ENCODE data around the gene FAM227A.

FAM227A gene

DNA sequence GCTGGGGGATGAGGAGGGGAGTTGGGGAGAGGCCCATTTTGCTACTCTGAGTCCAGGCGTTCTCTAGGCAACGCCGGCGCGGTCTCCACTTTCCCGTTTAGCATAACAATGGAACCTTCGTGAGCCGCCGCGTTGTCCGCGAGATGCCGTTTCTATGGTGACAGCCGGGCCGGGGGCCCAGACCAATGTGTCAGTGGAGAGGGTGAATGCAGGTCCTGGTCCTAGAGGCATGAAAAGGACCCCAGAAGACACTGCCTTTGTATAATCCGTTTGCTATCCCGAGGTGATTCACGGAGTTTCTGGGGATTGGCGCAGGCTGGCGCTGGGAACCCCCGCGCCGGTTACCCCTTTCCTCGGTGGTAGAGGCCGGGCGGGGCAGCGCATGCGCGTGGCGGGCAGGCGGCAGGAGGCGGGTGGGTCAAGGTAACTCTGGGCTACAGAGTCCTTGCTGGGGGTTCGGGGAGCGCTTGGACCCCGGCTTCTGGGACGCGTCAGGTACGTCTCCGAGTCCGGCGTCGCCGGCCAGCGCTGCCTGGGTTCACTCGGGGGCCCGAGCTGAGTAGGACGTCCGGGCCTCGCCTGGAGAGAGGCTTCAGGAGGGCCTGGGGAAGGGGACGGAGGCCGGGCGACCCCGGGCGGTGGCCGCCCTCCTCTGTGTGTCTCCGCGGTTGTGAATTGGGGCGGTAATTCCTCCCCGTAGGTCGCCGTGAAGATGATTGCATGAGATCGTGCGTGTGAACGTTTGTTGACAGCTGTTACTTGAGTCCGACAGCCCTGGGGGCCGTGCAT lies at the start of gene FAM227A, which contains the start of gene CBY1:
FAM227A (minus strand) TSS at position 137 of the 789 bp plus-strand sequence. CDS start 6,224 bp downstream, outside the sequence.
CBY1 (plus strand) TSS at position 383 of the 789 bp plus-strand sequence. CDS start 11,417 bp downstream, outside the sequence.
- Histone ChIP-seq H3K36me3 (ENCODE audit: insufficient read depth, low read depth, low read length) (no peaks in the 10 kb centered on the region), H3K27ac (ENCODE audit: low read length) (peak within 1 kb of the TSS; percentile 79), H3K27me3 (ENCODE audit: insufficient read depth, low read length) (no peaks in the 10 kb centered on the region), H3K9ac (ENCODE audit: low read depth, low read length) (peak within 1 kb of the TSS; percentile 86), H3K9me3 (ENCODE audit: insufficient read depth, low read depth, low read length) (no peaks in the 10 kb centered on the region), H3K4me3 (ENCODE audit: low read length) (peak within 1 kb of the TSS; percentile 89), H3K4me1 (ENCODE audit: insufficient read depth, low read length) (no peaks in the 10 kb centered on the region)

DNA sequence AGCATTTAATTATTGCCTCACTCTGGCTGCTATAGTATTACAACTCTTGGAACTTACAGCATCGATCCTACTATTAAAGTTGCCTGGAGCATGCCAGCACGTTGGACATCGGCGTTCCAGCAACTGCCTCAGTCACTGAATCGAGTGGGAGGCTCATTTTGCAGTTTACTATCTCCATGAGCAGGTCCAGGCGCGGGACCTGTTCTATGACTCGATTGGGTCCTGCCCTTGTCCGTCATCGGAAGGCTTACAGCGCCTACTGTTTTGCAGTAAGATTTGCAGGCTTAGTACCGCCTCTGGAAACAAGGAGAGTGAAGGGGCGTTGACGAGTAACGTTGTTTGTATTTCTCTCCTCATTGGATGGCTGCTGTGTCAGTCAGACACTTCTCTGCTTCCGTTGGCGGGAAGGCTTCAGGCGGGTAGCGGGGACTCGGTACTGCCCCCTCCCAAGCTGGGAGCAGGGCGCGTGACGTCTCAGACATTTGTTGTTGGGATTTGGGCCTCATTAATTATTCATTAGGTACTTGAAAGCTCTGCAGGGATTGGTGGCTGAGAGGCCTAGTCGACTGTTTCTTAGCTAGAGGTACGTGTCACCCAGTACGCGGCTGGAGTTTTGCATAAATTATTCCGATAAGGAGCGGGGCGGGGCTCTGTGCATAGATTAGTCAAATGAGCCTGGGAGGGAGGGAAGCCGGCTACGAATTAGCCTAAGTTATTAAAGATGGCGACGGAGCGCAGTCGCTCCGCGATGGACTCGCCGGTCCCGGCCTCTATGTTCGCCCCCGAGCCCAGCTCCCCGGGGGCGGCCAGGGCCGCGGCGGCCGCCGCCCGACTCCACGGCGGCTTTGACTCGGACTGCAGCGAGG lies 49.3 kb upstream of the FAM227A start, which contains the start of gene GTPBP1:
GTPBP1 (plus strand) TSS at position 710 of the 866 bp plus-strand sequence; CDS start at position 722, 12 bp downstream.
- Histone ChIP-seq H3K27me3 (ENCODE audit: insufficient read depth, low read length) (peaks cover 5% of the 10 kb centered on the region; the same call in 1 of the 2 replicates), H3K27ac (ENCODE audit: low read length) (peak within 1 kb of the TSS; percentile 10), H3K9me3 (ENCODE audit: insufficient read depth, low read depth, low read length) (no peaks in the 10 kb centered on the region), H3K36me3 (ENCODE audit: insufficient read depth, low read depth, low read length) (peaks cover 12% of the 10 kb centered on the region), H3K9ac (ENCODE audit: low read depth, low read length) (peak within 1 kb of the TSS; percentile 76), H3K4me3 (ENCODE audit: low read length) (peak within 1 kb of the TSS; percentile 88), H3K4me1 (ENCODE audit: insufficient read depth, low read length) (peaks cover 28% of the 10 kb centered on the region)

DNA sequence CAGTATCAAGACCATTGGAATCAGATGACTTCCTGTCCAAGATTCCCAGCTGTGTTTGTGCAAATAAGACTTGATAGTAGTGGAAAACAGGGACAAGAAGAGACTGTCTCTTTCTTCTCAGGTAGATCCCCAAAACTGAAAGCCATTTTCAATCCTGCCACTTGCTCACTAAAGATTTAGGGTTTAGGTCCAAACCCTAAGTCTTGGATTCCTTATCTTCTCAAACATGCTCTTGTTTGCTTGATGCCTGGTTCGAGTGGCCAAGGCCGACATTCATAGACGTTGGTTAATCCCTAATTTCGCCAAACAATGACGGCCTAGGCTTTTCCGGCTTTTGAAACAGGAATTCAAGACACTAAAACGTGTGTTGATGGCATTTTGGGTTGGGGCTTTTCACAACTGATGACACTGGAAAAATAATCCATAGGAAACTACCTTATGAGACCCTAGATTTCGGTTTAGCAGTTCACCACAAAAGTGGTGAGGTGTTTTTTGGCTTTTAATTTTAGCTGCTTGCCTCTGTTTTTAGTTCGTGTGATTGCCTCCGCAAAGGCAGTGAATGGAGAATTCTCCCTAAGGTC lies 48.6 kb upstream of the FAM227A start:
- peaks cover 5% of the 10 kb centered on the region for H3K36me3 ChIP-seq (ENCODE audit: insufficient read depth, low read depth, low read length)
- H3K9me3 ChIP-seq (ENCODE audit: insufficient read depth, low read depth, low read length), result no peaks in the 10 kb centered on the region
- peak overlapping the region; percentile 72; the same call in 1 of the 2 replicates for H3K9ac ChIP-seq (ENCODE audit: low read depth, low read length)
- peaks cover 28% of the 10 kb centered on the region for H3K4me1 ChIP-seq (ENCODE audit: insufficient read depth, low read length)
- peak overlapping the region; percentile 10 for H3K27ac ChIP-seq (ENCODE audit: low read length)
- peaks cover 5% of the 10 kb centered on the region; the same call in 1 of the 2 replicates for H3K27me3 ChIP-seq (ENCODE audit: insufficient read depth, low read length)
- peak overlapping the region; percentile 54 for H3K4me3 ChIP-seq (ENCODE audit: low read length)

GRCh38 chr22:38700789-38701628 lies 44.8 kb upstream of the FAM227A start, which contains the start of gene JOSD1:
TSS of gene JOSD1 (minus strand) at chr22:38700943. CDS start at chr22:38699987, 956 bp downstream.
- H3K9ac ChIP-seq (ENCODE audit: low read depth, low read length), result peak within 1 kb of the TSS; percentile 86
- no peak within 1 kb of the TSS for H3K27ac ChIP-seq (ENCODE audit: low read length)
- peaks cover 5% of the 10 kb centered on the region; the same call in 1 of the 2 replicates for H3K27me3 ChIP-seq (ENCODE audit: insufficient read depth, low read length)
- peaks cover 4% of the 10 kb centered on the region; the same call in 1 of the 2 replicates for H3K36me3 ChIP-seq (ENCODE audit: insufficient read depth, low read depth, low read length)
- no peaks in the 10 kb centered on the region for H3K9me3 ChIP-seq (ENCODE audit: insufficient read depth, low read depth, low read length)
- peaks cover 23% of the 10 kb centered on the region for H3K4me1 ChIP-seq (ENCODE audit: insufficient read depth, low read length)
- peak within 1 kb of the TSS; percentile 84 for H3K4me3 ChIP-seq (ENCODE audit: low read length)

DNA sequence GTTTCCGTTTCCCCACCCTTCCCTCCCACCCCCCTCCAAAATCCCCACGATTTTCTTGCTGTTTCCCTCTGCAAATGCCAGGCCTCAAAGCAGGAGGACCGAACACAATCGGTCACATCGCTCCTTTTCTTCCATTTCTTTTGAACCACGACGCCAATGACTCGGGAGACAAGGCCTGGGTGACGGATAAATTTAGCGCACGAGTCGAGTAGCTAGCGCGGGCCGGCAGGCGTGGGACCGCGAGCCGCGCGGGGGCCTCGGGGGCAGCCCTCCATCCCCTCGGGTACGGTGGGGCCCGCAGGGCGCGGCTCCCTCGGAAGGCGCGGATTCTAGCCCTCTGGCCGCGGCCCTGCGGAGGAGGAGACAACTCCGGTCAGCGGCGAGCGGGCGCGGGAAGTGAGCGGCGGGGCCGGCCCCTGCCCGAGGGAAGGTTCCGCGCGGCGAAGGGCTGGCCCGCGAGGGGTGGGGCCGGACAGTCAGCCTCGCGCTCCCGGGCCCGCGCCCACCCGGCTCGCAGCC lies 44.1 kb upstream of the FAM227A start:
- Histone ChIP-seq H3K36me3 (ENCODE audit: insufficient read depth, low read depth, low read length) (peaks cover 4% of the 10 kb centered on the region; the same call in 1 of the 2 replicates), H3K27ac (ENCODE audit: low read length) (no peak overlapping the region), H3K4me1 (ENCODE audit: insufficient read depth, low read length) (peaks cover 23% of the 10 kb centered on the region)

GRCh38 chr22:38699784-38700183 lies 43.6 kb upstream of the FAM227A start:
- H3K4me1 ChIP-seq (ENCODE audit: insufficient read depth, low read length), result peaks cover 20% of the 10 kb centered on the region
- H3K4me3 ChIP-seq (ENCODE audit: low read length), result peak overlapping the region; percentile 84
- peaks cover 4% of the 10 kb centered on the region; the same call in 1 of the 2 replicates for H3K36me3 ChIP-seq (ENCODE audit: insufficient read depth, low read depth, low read length)
- peak overlapping the region; percentile 86; the same call in 1 of the 2 replicates for H3K9ac ChIP-seq (ENCODE audit: low read depth, low read length)
- peaks cover 5% of the 10 kb centered on the region; the same call in 1 of the 2 replicates for H3K27me3 ChIP-seq (ENCODE audit: insufficient read depth, low read length)
- H3K9me3 ChIP-seq (ENCODE audit: insufficient read depth, low read depth, low read length), result no peaks in the 10 kb centered on the region
- H3K27ac ChIP-seq (ENCODE audit: low read length), result no peak overlapping the region

More for the DNA sequence above, 44.1 kb upstream of the FAM227A start:
- Histone ChIP-seq H3K4me3 (ENCODE audit: low read length) (peak overlapping the region; percentile 84), H3K9me3 (ENCODE audit: insufficient read depth, low read depth, low read length) (no peaks in the 10 kb centered on the region), H3K9ac (ENCODE audit: low read depth, low read length) (peak overlapping the region; percentile 86; the same call in 1 of the 2 replicates), H3K27me3 (ENCODE audit: insufficient read depth, low read length) (peaks cover 5% of the 10 kb centered on the region; the same call in 1 of the 2 replicates)

- Histone ChIP-seq H3K4me1 (ENCODE audit: insufficient read depth, low read length) (peaks cover 17% of the 10 kb centered on the region), H3K27ac (ENCODE audit: low read length) (no peak overlapping the region), H3K9me3 (ENCODE audit: insufficient read depth, low read depth, low read length) (no peaks in the 10 kb centered on the region), H3K9ac (ENCODE audit: low read depth, low read length) (peak overlapping the region; percentile 86; the same call in 1 of the 2 replicates), H3K27me3 (ENCODE audit: insufficient read depth, low read length) (peaks cover 5% of the 10 kb centered on the region; the same call in 1 of the 2 replicates), H3K4me3 (ENCODE audit: low read length) (peak overlapping the region; percentile 84), H3K36me3 (ENCODE audit: insufficient read depth, low read depth, low read length) (peaks cover 4% of the 10 kb centered on the region; the same call in 1 of the 2 replicates)
Measured at GRCh38 chr22:38699143-38699542, 43.0 kb upstream of the FAM227A start.

DNA sequence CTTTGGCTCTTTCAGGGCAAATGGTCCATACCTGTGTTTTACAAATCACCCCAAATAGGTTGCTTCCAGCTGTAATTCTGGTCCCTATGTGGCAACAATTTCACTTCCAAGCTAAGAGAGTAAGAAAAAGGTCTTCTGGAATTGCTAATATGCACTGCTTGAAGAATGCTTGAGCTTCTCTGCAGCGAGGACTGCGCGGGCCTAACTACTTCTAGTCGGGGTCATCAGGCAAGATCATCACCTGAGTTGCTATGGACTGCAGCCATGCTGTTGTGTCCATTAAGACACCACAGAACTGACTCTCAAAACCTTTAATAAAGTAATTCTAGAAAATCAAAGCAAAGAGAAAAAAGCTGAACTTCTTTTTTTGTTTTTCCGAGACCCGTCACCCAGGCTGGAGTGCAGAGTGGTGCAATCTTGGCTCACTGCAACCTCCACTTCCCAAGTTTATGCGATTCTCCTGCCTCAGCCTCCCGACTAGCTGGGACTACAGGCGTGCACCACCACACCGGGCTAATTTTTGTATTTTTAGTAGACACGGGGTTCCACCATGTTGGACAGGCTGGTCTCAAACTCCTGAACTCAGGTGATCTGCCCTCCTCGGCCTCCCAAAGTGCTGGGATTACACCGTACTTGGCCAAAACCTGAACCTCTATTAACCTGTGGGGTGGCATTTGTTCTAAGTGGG lies 42.4 kb upstream of the FAM227A start:
- H3K27ac ChIP-seq (ENCODE audit: low read length), result no peak overlapping the region
- H3K4me1 ChIP-seq (ENCODE audit: insufficient read depth, low read length), result peaks cover 17% of the 10 kb centered on the region
- H3K9me3 ChIP-seq (ENCODE audit: insufficient read depth, low read depth, low read length), result no peaks in the 10 kb centered on the region
- H3K9ac ChIP-seq (ENCODE audit: low read depth, low read length), result no peak overlapping the region
- H3K4me3 ChIP-seq (ENCODE audit: low read length), result peak overlapping the region; percentile 84
- peaks cover 4% of the 10 kb centered on the region; the same call in 1 of the 2 replicates for H3K36me3 ChIP-seq (ENCODE audit: insufficient read depth, low read depth, low read length)
- peaks cover 5% of the 10 kb centered on the region; the same call in 1 of the 2 replicates for H3K27me3 ChIP-seq (ENCODE audit: insufficient read depth, low read length)

GRCh38 chr22:38697425-38698089 lies 41.4 kb upstream of the FAM227A start:
- peaks cover 5% of the 10 kb centered on the region; the same call in 1 of the 2 replicates for H3K27me3 ChIP-seq (ENCODE audit: insufficient read depth, low read length)
- no peak overlapping the region for H3K9ac ChIP-seq (ENCODE audit: low read depth, low read length)
- H3K4me3 ChIP-seq (ENCODE audit: low read length), result no peak overlapping the region
- H3K9me3 ChIP-seq (ENCODE audit: insufficient read depth, low read depth, low read length), result no peaks in the 10 kb centered on the region
- H3K27ac ChIP-seq (ENCODE audit: low read length), result no peak overlapping the region
- H3K36me3 ChIP-seq (ENCODE audit: insufficient read depth, low read depth, low read length), result peaks cover 4% of the 10 kb centered on the region; the same call in 1 of the 2 replicates
- peaks cover 13% of the 10 kb centered on the region for H3K4me1 ChIP-seq (ENCODE audit: insufficient read depth, low read length)

All from iPS-20b (cell line).